CD4-positive, alpha-beta T cell treated with Interleukin-15 for 4 hours (primary cell): ENCODE measurements around the gene GHRL.

Experiments used
- DNase-seq: peaks from one replicate; pipeline ENCODE4 v3.0.0-alpha.2; 2020; ENCODE audit warnings: low spot score

The GHRL gene, protein sequence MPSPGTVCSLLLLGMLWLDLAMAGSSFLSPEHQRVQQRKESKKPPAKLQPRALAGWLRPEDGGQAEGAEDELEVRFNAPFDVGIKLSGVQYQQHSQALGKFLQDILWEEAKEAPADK

GRCh38 chr3:10292505-10293419, at the start of gene GHRL:
TSS of gene GHRL (minus strand) at chr3:10292947. CDS start at chr3:10290180, 2,767 bp downstream.
- DNase-seq: no peak

- no peak for DNase-seq
Observed at GRCh38 chr3:10341901-10342398, 49.2 kb upstream of the GHRL start.

- no peak for DNase-seq
Observed at GRCh38 chr3:10340476-10340875, 47.7 kb upstream of the GHRL start.

GRCh38 chr3:10340046-10340445, 47.3 kb upstream of the GHRL start:
- DNase-seq: no peak

GRCh38 chr3:10339376-10339955, 46.7 kb upstream of the GHRL start:
- no peak for DNase-seq

DNA sequence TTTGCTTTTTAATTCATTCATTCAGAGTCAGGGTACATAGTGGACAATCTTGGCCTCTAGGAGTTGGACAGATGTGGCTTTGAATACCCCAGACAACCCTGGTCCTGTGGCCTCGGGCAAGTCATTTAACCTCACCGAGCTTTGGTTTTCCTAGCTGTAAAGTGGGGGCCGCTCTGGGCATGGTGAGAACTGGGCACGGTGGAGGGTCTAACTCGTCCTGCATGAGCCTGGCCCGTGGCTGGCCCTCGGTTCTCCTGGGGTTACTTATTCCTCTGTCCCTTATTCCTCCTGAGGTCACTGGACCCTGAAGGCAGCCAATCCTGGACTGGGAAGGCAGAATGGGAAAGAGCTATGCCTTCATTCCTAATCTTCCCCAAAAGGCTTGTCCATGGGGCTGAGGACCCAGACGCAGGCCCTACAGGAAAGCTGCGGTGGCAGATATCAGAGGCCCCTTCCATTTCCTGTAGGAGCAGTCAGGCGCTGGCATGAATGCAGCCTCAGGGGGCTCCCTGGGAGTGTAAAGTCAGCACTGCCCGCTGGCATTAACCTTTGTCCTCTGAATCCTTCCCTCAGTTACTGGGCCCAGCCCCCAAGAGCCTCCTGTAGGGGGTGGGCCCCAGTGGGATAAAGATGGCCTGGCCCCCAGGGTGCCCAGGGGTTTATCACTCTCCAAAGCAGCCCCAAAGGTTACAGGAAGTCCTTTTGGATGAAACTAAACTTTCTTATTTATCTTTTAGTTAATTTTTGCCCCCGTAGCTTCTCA, 46.0 kb upstream of the GHRL start:
- DNase-seq: no peak

DNA sequence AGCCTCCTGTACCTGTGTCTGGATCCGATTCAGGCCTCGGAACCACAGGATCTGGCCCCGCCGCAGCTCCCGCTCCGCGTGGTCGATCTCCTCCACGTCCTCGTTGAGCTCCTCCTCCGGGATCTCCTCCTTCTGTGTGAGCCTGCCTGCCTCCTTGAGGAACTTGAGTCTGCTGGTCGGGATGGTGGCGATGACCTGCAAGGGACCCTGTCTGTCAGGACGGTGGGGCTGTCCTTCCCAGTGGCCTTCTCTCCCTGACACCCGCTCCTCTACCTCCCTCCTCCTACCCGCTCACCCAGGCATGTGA, 45.4 kb upstream of the GHRL start:
- DNase-seq: no peak

GRCh38 chr3:10337323-10338163, 44.8 kb upstream of the GHRL start:
- no peak for DNase-seq

- no peak for DNase-seq
Observed at GRCh38 chr3:10336761-10337160, 44.0 kb upstream of the GHRL start.

DNA sequence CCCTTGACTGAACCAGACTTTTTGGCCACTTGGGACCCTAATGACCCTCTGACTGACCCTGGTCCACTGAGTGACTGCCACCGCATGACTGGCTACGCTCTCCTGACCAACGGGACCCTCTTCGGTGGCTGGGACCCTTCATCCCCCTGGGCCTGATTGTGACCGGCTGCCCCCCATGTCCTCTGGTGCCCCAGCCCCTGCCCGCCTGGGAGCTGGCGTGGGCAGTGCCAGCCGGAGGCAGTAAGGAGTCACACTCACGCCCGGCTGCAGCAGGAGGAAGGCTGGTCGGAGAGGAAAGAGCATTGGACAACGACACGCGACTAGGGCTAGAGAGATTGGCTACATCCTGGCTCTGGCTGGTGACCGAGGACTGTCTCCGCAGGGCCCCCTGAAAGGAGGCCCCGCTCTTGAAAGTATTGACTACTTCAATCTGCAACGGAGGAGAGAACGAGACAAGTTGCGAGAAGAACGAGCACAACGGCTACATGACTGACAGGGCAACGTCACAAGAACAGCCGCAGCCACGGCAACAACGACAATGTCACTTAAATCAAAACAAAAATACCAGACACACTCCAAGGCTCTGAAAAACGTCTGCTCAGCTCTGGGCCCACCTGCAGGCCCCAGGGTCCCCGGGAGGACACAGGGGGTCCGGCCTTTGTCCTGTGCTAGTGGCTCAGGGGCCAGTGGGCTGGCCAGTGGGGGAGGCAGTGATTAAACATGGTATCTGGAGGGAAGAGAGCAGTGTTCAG, 43.3 kb upstream of the GHRL start:
- no peak for DNase-seq

DNA sequence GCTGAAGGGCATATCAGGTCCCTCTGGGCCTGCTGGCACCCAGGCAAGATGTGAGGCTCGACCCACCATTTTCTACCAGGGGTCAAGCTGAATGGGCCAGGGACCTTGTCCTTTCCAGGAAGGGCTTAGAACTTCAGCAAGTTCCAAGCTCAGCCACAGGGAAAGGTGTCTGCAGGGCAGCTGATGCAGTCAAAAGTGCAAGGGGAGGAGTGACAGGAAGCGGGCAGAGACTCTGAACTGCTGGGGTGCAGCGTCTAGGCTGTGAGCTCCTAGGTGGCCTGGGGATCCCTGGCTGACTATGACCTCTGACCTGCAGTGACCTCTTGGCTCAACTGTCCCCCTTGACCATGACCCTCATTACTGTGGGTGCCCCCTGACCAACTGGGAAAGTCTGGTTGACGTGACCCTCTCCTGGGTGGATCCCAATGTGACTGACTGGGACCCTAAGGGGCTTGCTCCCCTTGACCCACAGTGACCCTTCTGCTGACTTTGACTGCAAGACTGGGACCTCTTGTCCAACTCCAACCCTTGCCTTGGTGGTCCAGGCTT, 42.5 kb upstream of the GHRL start:
- no peak for DNase-seq

GRCh38 chr3:10334459-10334858, 41.7 kb upstream of the GHRL start:
- no peak for DNase-seq

DNA sequence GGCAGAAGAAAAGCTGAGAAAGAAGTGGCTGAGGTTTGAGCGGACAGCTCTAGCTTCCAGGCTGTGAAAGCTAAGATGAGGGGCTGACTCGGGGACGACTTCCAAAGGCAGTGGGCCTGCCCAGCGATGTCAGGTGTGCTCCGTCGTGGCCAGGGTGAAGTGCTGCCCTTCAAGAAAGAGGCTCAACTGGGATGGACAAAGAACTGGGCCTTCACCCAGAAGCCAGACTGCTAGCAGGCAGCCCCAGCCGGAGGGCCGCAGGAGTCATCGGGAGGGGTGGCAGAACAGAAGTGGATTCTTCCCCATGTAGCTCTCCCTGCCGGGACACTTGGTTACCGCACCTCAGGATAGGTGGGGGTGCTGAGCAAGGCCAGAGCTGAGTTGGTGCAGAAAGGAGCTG, 41.3 kb upstream of the GHRL start:
- DNase-seq: no peak

GRCh38 chr3:10333349-10333650, 40.6 kb upstream of the GHRL start:
- DNase-seq: no peak

- no peak for DNase-seq
Observed at GRCh38 chr3:10332481-10333348, 40.0 kb upstream of the GHRL start.

- DNase-seq: no peak
Observed at GRCh38 chr3:10331320-10331719, 38.6 kb upstream of the GHRL start.

DNA sequence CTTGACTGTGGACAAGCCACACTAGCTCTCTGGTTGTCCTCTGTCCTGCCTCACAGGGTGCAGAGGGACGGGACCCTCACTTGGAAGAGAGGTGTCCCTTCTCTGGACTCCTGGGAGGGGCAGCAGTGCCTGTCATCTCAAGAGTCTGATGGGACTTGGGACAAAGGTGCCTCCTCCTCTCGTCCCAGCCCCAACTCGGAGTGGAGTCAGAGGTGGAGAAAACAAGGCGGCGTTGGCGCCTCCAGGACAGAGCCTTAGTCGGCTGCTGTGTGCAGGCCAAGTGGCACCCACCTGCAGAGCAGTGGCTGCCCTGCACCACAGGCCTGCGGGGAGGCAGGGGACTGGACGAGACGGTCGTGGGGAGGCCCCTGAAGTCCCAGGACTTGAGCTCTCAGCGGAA, 37.6 kb upstream of the GHRL start:
- no peak for DNase-seq

DNA sequence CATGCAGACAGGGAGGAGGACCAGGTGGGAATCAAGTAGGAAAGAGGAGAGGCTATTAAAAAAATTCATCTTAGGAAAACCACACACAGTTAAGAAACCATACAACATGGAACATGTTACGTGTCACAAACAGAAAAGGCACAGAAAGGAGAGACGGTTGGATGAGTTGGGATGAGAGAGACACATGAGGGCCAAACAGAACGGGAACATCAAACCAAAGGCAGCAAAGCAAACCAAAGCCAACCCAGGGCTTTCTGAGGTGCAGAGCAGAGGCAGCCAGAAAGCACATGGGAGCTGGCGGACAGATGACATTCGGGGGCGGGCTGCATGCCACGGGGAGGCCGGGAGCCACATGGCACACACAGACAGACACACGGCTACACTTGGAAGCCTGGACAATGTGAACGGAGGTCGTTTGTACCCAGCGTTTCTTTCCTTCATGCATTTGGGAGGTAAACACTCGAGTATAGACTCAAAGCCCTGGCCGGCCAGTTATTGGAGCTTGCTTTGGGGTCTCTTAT, 36.8 kb upstream of the GHRL start:
- no peak for DNase-seq

GRCh38 chr3:10328460-10329071, 35.8 kb upstream of the GHRL start:
- DNase-seq: no peak
